Activated CD4-positive, alpha-beta T cell treated with anti-CD3 and anti-CD28 coated beads, Interleukin-2, Interleukin-4, amounts not matched to agents 100 ng/mL and 50 ng/mL, durations not matched to agents 16 hours and 8 hours (primary cell): Measurements from ENCODE around the gene DIDO1.

Source experiments
- DNase-seq: peaks from one replicate; pipeline ENCODE4 v3.0.0-alpha.2; 2020; ENCODE audit warnings: low spot score

DIDO1 gene

GRCh38 chr20:62910217-62910766, 16.0 kb downstream of the DIDO1 start:
- no peak for DNase-seq

GRCh38 chr20:62908971-62909791, 17.1 kb downstream of the DIDO1 start:
- no peak for DNase-seq

- DNase-seq = peak; percentile 34
These were observed 18.7 kb downstream of the DIDO1 start for GRCh38 chr20:62907384-62908317.

- no peak for DNase-seq
These were observed 19.5 kb downstream of the DIDO1 start for GRCh38 chr20:62906647-62907375.

- DNase-seq = no peak
These were observed 20.1 kb downstream of the DIDO1 start for GRCh38 chr20:62906209-62906608.

GRCh38 chr20:62905536-62906117, 20.7 kb downstream of the DIDO1 start:
- DNase-seq = no peak

GRCh38 chr20:62902926-62903615, 23.2 kb downstream of the DIDO1 start:
- DNase-seq = no peak

GRCh38 chr20:62901891-62902290, 24.4 kb downstream of the DIDO1 start:
- DNase-seq = no peak

GRCh38 chr20:62900692-62901584, 25.4 kb downstream of the DIDO1 start:
- no peak for DNase-seq

GRCh38 chr20:62900052-62900691, 26.1 kb downstream of the DIDO1 start:
- DNase-seq = peak; percentile 80

GRCh38 chr20:62899633-62900051, 26.7 kb downstream of the DIDO1 start:
- no peak for DNase-seq

GRCh38 chr20:62898970-62899632, 27.2 kb downstream of the DIDO1 start:
- DNase-seq = peak; percentile 82

GRCh38 chr20:62898093-62898964, 28.0 kb downstream of the DIDO1 start:
- DNase-seq = no peak

- no peak for DNase-seq
These were observed 28.6 kb downstream of the DIDO1 start for GRCh38 chr20:62897666-62898065.

GRCh38 chr20:62896526-62896925, 29.8 kb downstream of the DIDO1 start:
- DNase-seq = no peak

- no peak for DNase-seq
These were observed 30.8 kb downstream of the DIDO1 start for GRCh38 chr20:62895539-62895938.

GRCh38 chr20:62894261-62894660, 32.0 kb downstream of the DIDO1 start:
- DNase-seq = no peak

GRCh38 chr20:62893700-62894099, 32.6 kb downstream of the DIDO1 start:
- no peak for DNase-seq
